Hepatocyte (in vitro differentiated cells): ENCODE measurements around the gene DOK6.

Experiments
- CTCF ChIP-seq: fragments of 200-600 bp; sonication (generic); IDR thresholded peaks from 2 replicates; pipeline ENCODE4 v1.5.1; 2016; ENCODE audit warnings: antibody characterized with exemption, mild to moderate bottlenecking; ENCODE audit not compliant: poor library complexity
- EZH2 ChIP-seq: fragments of 200-600 bp; sonication (generic); IDR thresholded peaks from 2 replicates; pipeline ENCODE4 v1.6.1; 2016; ENCODE audit warnings: antibody characterized with exemption, mild to moderate bottlenecking, borderline replicate concordance

GRCh38 chr18:69558052-69558451 is 157.4 kb downstream of the DOK6 start:
- TF ChIP-seq CTCF (no peak), EZH2 (no peak)
